ENCODE measurements around the gene PRKAG3. TPM values are rescaled to one million over a fixed set of nuclear protein-coding genes. Genes with fewer than 3 reads are reported as not detected.

The PRKAG3 gene
- total RNA-seq, 1 experiment from 2014 or later = not detected

DNA sequence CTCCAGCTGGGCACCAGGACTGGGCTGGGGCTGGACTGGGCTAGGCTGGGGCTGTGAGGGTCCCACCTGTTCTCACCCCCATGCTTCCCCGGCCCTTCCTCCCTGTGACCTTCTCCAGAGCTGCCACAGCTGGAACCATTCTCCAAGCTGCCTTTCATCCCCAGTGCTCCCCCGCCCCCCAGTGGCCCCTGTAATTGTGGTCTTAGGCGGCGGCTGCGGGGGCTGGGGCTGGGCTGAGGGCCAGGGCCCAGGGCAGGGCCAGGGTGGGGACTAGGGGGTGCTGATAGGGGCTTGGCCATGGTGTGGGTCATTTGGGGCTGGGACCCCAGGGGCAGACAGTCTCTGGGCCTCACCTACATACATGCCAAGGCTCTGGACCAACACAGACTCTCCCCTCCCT lies 46.3 kb upstream of the PRKAG3 start:
- no peak overlapping the region for H3K4me3 ChIP-seq (ENCODE audit: low read depth, low read length, poor library complexity, severe bottlenecking)
- peaks cover 38% of the 10 kb centered on the region for H3K27me3 ChIP-seq (replicated peaks; ENCODE audit: insufficient read depth, low read depth, low read length, poor library complexity)
- CTCF ChIA-PET = interaction anchor here (1.4 to 5.0 kb wide), 3 partner anchors 15 to 146 kb away, joined by 3 to 54 read pairs (median 4); no protein-coding TSS in a partner anchor
- DNase-seq (ENCODE audit: low spot score) = no peak
- H3K4me1 ChIP-seq (ENCODE audit: insufficient read depth, low read length, poor library complexity, severe bottlenecking) = peaks cover 19% of the 10 kb centered on the region
- no TSS peak for BruUV-seq (replicated peaks)
- intact Hi-C loops (cut with micrococcal nuclease; ENCODE audit: unreplicated experiment) = loop anchor here (10.0 kb wide), 1 partner anchor 247 kb away; no protein-coding TSS in a partner anchor
- H3K9me3 ChIP-seq (ENCODE audit: low read depth, low read length, poor library complexity, severe bottlenecking) = no peaks in the 10 kb centered on the region
- H3K27ac ChIP-seq (ENCODE audit: low read depth, low read length, poor library complexity, severe bottlenecking) = no peak overlapping the region
- no peak for TF ChIP-seq EZH2 (IDR thresholded peaks at IDR 0.05; ENCODE audit: borderline replicate concordance, low read depth, low read length, poor library complexity, severe bottlenecking)
- TF ChIP-seq, protein P1, sequence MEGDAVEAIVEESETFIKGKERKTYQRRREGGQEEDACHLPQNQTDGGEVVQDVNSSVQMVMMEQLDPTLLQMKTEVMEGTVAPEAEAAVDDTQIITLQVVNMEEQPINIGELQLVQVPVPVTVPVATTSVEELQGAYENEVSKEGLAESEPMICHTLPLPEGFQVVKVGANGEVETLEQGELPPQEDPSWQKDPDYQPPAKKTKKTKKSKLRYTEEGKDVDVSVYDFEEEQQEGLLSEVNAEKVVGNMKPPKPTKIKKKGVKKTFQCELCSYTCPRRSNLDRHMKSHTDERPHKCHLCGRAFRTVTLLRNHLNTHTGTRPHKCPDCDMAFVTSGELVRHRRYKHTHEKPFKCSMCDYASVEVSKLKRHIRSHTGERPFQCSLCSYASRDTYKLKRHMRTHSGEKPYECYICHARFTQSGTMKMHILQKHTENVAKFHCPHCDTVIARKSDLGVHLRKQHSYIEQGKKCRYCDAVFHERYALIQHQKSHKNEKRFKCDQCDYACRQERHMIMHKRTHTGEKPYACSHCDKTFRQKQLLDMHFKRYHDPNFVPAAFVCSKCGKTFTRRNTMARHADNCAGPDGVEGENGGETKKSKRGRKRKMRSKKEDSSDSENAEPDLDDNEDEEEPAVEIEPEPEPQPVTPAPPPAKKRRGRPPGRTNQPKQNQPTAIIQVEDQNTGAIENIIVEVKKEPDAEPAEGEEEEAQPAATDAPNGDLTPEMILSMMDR (conservative IDR thresholded peaks at IDR 0.05; ENCODE audit: low read depth, low read length) = no peak
- no peaks in the 10 kb centered on the region for H3K36me3 ChIP-seq (ENCODE audit: insufficient read depth, low read length, poor library complexity, severe bottlenecking)
- POLR2A ChIA-PET (ENCODE audit: low non-redundant PET) = no interaction called here

DNA sequence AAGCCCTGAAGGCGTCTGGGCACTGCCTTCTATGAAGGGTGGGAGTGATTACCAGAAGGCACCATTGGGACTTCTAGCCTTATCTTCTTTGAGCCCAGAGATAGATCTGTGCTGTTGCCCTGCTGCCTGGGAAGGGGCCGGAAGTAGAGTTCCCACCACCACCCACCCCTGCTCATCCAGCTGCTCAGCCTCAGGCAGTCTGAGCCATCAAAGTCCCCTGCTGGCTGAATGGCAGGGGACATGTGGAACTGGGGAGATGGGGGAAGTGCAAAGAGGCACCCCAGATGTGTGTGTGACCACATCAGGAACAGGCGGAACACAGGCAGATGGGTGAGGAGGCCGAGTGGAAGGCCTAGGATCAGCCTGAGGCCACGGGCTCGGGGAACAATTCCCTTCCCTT lies 45.7 kb upstream of the PRKAG3 start:
- H3K4me3 ChIP-seq (ENCODE audit: low read depth, low read length, poor library complexity, severe bottlenecking) = no peak overlapping the region
- no peaks in the 10 kb centered on the region for H3K9me3 ChIP-seq (ENCODE audit: low read depth, low read length, poor library complexity, severe bottlenecking)
- BruUV-seq (replicated peaks) = no TSS peak
- H3K27ac ChIP-seq (ENCODE audit: low read depth, low read length, poor library complexity, severe bottlenecking) = no peak overlapping the region
- peaks cover 19% of the 10 kb centered on the region for H3K4me1 ChIP-seq (ENCODE audit: insufficient read depth, low read length, poor library complexity, severe bottlenecking)
- TF ChIP-seq, protein P1 (conservative IDR thresholded peaks at IDR 0.05; ENCODE audit: low read depth, low read length) = no peak
- no peak for TF ChIP-seq EZH2 (IDR thresholded peaks at IDR 0.05; ENCODE audit: borderline replicate concordance, low read depth, low read length, poor library complexity, severe bottlenecking)
- no peaks in the 10 kb centered on the region for H3K36me3 ChIP-seq (ENCODE audit: insufficient read depth, low read length, poor library complexity, severe bottlenecking)
- H3K27me3 ChIP-seq (replicated peaks; ENCODE audit: insufficient read depth, low read depth, low read length, poor library complexity) = peaks cover 43% of the 10 kb centered on the region
- POLR2A ChIA-PET (ENCODE audit: low non-redundant PET) = no interaction called here
- no peak for DNase-seq (ENCODE audit: low spot score)
- intact Hi-C loops (cut with micrococcal nuclease; ENCODE audit: unreplicated experiment) = loop anchor here (10.0 kb wide), 1 partner anchor 247 kb away; no protein-coding TSS in a partner anchor
- CTCF ChIA-PET = interaction anchor here (1.3 to 5.0 kb wide), 5 partner anchors 10 to 146 kb away, joined by 3 to 54 read pairs (median 5); no protein-coding TSS in a partner anchor

DNA sequence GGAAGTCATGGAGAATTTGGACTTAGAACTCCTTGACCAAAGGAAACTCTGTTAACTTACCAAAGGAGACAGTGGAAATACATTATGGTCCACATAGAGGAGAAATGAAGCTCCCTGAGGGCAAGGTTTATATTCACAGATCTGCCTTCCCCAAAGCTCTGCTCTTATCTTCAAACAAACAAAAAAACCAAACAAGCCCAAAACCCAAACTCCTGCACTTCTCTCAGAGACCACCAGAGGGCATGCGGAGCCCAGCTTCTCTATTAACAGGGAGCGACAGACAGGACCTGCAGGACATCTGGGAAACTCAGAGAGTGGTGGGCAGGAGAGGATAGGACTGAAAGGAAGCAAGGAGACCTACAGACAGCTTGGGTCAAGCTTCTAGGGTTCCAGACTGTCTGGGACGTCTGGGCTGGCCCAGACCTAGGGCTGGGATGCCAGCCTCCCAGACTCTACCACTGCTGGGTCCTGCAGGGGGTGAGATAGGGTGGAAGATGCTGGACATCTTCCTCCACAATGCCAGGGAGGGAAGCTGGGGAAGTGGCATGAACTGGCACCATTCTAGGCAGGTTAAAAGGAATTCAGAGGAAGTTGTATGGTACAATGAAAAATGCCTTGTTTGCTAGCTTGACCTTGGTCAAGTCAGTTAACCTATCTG lies 45.1 kb upstream of the PRKAG3 start:
- no TSS peak for BruUV-seq (replicated peaks)
- intact Hi-C loops (cut with micrococcal nuclease; ENCODE audit: unreplicated experiment) = loop anchor here (1.0 to 10.0 kb wide), 2 partner anchors 22 to 248 kb away; no protein-coding TSS in a partner anchor
- ChIA-PET CTCF (interaction anchor here (0.5 to 5.0 kb wide), 13 partner anchors 9 to 153 kb away, joined by 3 to 54 read pairs (median 4); no protein-coding TSS in a partner anchor), POLR2A (ENCODE audit: low non-redundant PET) (no interaction called here)
- Histone ChIP-seq H3K9me3 (ENCODE audit: low read depth, low read length, poor library complexity, severe bottlenecking) (no peaks in the 10 kb centered on the region), H3K36me3 (ENCODE audit: insufficient read depth, low read length, poor library complexity, severe bottlenecking) (no peaks in the 10 kb centered on the region), H3K4me1 (ENCODE audit: insufficient read depth, low read length, poor library complexity, severe bottlenecking) (peaks cover 19% of the 10 kb centered on the region), H3K27me3 (replicated peaks; ENCODE audit: insufficient read depth, low read depth, low read length, poor library complexity) (peaks cover 50% of the 10 kb centered on the region), H3K27ac (ENCODE audit: low read depth, low read length, poor library complexity, severe bottlenecking) (no peak overlapping the region), H3K4me3 (ENCODE audit: low read depth, low read length, poor library complexity, severe bottlenecking) (no peak overlapping the region)
- peak; percentile 82 for DNase-seq (ENCODE audit: low spot score)
- no peak for TF ChIP-seq EZH2 (IDR thresholded peaks at IDR 0.05; ENCODE audit: borderline replicate concordance, low read depth, low read length, poor library complexity, severe bottlenecking)
- TF ChIP-seq, protein P1 (conservative IDR thresholded peaks at IDR 0.05; ENCODE audit: low read depth, low read length) = peak; percentile 96
